NCI-H226 (cell line): ENCODE data around the gene FAM72A.
A peak's percentile ranks its signal among the peaks of the same experiment; 100 is the strongest.
"Not testable (repeated sequence)": the region's sequence is repeated elsewhere in the genome, so short reads cannot be mapped to it uniquely, and the experiment has no call there.

ENCODE experiments used
- DNase-seq: peaks from one replicate; pipeline ENCODE4 v3.0.0-alpha.2; 2015

The FAM72A gene

GRCh38 chr1:206202789-206203363 lies at the start of gene FAM72A:
Gene FAM72A, minus strand, starts transcription at chr1:206202839. Its CDS starts 814 bp downstream, at chr1:206202025.
- peak; percentile 99 for DNase-seq

- not testable (repeated sequence) for DNase-seq
Observed at GRCh38 chr1:206250953-206251681, 48.5 kb upstream of the FAM72A start.

GRCh38 chr1:206246129-206246886 lies 43.7 kb upstream of the FAM72A start:
- DNase-seq, result not testable (repeated sequence)

DNA sequence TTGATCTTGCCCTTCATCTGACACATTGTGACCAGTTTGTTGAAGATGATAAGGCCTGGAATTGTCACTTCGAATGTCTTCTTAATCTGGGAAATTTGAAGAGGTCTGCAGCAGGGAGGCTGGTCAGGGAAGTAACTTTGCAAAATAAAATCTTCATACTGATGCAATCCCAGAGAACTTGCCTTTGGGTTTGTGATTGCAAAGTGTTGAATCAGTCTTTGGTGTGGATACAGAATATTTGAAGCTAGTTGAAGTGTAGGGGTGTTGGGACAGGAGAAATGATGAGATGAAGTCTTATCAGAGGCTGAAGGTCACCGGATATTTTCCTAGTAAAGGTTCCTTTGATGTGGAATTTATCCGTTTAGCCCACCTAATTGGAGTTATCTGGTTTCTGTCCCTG lies 42.8 kb upstream of the FAM72A start:
- DNase-seq, result not testable (repeated sequence)

DNA sequence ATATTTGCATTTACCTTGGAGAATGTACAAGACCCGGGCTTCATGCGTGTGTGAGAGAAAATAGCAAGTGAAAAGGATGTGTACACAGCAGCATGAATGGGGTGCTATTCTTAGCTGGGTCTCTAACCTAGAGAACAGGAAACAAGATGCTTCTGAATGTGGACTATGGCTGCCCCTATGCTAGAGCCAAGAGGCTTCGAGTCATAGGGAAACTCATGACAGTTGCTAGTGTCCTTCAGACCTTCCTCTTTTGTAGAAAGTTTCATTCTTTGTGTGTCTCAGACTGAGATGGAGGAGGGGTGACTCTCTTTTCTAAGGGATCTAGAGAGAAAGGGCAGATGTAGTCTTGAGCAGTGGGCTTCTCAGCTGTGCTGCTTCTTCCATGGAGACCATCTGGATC lies 40.7 kb upstream of the FAM72A start:
- DNase-seq, result not testable (repeated sequence)

- DNase-seq, result peak; percentile 1
Observed at GRCh38 chr1:206240288-206240687, 37.6 kb upstream of the FAM72A start.

DNA sequence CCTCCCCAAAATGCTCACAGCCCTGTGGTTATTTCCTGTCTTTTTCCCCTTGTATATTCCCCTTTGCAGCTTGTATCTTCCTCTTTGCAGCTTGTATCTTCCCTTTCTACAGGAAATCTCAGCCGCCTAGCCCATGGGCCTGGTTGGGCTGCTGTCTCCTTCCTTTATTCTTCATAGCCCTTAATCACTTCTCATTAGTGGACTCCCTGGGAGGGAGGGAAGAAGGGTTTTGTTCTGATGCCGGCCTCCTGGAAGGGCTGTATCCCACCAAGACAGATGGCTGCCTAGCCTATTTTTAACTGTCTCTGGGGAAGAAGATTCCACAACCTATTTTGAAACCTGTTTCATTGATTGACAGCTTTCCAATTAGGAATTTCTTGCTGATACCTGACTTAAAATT lies 32.6 kb upstream of the FAM72A start:
- DNase-seq, result not testable (repeated sequence)

DNA sequence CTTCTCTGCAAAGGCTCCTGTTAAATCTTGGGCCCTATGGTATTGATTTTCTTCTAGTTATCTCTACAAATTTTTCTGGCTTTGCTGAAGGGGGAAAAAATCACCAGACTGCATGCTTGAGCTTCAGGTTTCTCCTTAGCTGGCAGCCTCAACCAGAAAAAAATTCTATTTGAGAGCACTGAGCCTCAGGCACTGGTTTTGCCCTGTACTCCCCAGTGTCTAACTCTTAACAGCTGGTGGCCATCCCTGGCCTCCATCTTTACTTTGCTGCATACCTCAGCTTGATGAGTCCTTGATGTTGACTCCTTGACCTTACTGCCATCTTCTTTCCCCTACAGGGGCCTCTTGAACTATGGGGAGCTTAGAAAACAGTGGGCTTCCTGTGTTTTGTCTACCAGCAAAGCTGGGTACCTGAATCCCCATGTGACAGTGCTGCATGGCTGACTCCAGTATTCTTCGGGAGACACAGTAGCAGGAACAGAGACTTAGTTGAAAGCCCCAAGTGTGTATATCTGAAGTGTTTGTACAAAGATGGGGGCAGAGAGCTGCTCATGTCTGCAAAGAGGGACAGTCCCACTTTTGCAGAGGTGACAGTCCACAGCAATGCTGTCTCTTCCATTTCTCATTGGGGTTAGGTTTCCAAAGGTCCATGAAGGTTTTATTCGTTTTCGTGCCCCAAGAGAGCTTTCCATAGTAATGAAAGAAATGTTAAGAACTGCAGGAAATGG lies 31.7 kb upstream of the FAM72A start:
- DNase-seq, result not testable (repeated sequence)

DNA sequence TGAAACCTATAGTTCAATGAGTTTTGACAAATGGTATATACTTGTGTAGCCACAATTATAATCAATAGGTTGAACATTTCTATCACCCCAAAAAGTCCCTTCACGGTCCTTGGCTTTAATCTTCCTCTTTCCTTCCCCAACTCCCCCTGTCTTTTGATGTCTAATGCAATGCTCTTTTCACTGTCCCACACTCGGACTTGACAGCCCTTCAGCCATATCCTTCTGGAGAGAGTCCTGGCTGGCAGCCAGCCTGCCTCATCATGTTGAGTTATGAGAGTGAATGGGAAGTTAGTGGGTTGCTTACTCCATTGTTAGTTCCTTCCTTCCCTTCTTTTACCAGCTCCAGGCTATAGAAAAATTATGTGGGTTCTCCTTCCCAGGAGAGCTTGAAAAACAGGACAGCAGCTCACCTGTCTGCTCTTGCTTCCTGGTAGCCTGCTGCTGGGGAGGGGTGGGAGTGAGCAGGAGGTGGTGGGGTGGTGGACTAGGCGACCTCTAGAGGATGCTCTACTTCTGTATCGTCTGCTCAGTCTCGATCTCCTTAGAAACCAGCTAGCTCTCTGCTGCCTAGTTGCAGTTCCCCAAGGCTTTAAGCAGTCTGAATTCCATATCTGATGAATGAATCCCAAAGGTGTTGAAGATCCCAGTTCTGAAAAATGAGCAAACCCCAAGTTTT lies 30.5 kb upstream of the FAM72A start:
- not testable (repeated sequence) for DNase-seq

DNA sequence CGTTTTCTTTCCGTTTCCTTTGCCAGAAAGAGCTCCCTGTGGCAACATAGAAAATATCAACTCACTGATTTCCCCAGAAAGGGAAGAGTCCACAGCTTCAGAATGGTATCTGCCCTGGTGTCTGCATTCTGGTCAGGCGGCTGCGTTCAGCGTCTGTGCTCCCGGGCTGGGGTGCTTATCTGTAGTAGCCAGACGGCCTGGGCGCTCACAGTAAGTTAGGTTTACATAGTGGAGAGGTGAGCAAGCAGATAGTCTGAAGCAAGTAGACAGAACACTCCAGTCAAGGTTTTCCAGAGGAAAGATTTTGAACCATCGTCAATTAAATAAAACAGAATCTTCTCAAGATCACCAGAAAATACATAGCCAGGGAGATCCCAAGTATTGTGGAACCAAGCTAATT lies 29.4 kb upstream of the FAM72A start:
- DNase-seq, result not testable (repeated sequence)

DNA sequence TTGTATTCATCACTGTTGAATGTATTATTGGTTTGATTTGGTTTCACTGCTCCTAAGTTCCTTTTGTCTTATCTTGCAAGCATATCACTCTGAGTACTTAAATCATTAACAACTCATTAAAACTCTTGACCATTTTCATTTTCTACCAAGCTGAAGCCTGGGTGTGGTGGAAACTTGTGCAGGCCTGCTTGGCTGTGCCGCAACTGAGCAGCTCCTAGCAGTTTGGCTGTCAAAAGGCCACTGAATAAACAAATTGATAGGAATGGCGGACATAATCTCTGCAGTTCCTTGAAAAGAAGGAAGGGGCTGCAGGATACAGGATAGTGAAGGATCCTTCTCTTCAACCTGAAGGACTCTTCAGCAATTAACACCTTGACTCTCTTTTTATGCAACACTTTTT lies 26.6 kb upstream of the FAM72A start:
- not testable (repeated sequence) for DNase-seq

DNA sequence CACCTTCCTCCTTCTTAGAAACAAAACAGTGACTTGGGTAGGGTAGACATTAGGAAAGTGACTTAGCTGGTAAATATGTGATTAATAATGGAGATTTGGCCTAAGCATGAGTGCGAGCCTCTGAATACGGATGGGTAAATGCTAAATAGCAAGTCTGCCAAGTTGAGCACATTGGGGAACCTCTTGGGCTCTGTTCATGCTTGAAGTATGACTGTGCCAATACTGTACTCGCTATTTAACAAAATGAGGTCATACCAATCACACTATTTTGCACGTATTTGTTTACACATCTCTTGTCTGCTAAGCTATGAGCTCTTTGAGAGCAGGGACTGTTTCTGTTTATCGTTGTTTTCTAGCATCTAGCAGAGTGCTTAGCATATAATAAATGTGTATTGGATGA lies 24.2 kb upstream of the FAM72A start:
- not testable (repeated sequence) for DNase-seq

DNA sequence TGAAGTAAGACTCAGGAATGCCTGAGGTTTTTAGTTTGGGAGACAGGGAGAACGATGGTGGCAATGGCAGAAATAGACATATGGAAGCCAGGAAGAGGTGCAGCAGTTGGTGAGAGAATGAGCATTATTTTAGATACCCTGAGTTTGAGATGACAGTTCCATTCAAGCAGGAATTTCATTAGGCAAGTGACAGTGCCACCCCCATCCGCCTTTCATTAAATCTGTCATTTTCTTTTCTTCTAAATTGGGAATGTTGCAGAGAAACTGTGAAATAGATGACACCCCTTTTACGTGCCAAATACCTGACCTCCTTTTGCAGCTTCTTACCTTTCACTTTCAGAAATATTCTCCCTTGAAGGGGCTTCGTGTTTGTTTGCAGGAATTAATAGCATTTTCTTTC lies 22.7 kb upstream of the FAM72A start:
- not testable (repeated sequence) for DNase-seq

GRCh38 chr1:206224190-206224776 lies 21.6 kb upstream of the FAM72A start:
- not testable (repeated sequence) for DNase-seq

- DNase-seq, result not testable (repeated sequence)
Observed at GRCh38 chr1:206221585-206221984, 18.9 kb upstream of the FAM72A start.

DNA sequence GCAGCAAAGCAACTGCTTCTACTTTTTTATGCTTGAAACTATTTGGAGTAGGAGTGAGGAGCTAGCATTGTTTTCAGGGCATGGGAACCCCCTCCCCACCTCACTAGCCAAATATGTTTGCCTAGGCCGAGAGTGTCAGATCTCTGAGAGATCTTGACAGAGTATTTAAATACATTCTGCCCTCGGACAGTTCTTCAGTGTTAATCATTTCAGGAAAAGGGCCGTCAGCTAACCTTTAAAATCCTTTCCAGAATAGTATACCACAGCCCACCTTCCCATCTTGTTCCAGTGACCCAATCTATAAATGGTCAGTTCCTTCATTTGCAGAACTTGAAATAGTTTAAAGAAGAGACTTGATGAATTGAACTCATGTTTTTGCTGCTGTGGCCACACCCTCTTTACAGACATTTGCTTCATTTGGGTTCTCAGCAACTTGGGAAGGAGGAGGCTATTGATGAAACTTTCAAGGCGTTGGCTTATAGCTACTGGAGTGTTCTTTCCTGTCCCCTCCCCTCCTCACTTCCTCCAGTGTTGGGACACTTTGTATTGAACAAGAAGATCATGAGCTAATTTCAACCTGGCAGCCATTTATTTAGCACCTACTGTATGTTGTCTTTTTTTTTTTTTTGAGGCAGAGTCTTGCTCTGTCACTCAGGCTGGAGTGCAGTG lies 17.8 kb upstream of the FAM72A start:
- DNase-seq, result peak; percentile 70

DNA sequence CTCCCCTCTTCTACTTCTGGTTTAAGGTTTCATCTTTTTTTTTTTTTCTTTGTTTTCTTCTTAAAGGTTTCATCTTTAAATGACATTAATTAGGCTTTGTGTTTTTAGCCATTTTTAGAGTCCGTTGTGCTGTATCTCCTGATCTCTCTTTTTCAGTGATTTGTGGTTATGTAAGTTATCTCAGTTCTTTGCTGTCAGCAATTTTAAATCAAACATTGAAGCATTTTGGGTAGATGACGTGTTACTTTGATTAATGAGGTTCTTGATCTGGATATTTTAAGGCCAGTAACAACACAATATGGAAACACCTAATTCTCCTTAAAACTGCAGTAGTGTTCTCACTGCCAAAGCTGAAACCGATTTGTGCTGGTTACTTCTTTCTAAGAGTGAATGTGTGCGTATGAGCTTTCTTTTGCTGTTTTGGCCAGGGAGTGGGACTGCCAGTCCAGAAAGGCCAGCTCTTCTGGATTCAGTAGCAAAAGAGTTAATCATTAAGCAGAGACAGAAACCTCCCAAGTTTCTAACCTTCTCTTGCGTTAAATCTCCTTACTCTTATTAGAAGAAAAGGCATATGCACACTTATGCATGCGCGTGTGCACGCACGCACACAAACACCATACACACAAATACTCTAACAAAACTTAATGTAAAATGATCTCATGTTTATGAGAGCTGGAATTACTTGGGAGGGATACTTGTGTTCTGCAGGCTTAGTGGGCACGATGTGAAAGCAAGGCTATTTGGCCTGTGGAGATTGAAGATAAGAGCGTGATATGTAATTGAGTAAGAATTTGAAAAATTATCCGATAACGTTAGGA lies 17.1 kb upstream of the FAM72A start:
- DNase-seq, result not testable (repeated sequence)

GRCh38 chr1:206218765-206219164 lies 16.1 kb upstream of the FAM72A start:
- DNase-seq, result not testable (repeated sequence)

DNA sequence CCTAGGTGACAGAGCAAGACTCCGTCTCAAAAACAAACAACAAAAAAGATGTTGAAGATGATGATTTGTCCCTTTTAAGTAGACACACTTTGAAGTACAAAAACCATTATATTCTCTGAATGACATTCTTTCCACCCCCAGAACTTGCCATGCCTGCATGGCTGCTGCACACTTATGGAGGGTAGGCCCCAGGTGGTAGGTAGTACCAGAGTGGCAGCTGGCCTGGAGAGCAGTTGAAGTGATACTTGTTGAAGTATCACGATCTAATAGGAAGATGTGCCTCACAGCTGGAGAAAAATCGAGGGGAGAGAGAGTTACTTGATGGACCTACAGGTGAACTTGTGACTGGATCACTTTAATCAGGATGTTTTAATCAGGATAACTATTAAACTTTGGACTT lies 15.6 kb upstream of the FAM72A start:
- not testable (repeated sequence) for DNase-seq

DNA sequence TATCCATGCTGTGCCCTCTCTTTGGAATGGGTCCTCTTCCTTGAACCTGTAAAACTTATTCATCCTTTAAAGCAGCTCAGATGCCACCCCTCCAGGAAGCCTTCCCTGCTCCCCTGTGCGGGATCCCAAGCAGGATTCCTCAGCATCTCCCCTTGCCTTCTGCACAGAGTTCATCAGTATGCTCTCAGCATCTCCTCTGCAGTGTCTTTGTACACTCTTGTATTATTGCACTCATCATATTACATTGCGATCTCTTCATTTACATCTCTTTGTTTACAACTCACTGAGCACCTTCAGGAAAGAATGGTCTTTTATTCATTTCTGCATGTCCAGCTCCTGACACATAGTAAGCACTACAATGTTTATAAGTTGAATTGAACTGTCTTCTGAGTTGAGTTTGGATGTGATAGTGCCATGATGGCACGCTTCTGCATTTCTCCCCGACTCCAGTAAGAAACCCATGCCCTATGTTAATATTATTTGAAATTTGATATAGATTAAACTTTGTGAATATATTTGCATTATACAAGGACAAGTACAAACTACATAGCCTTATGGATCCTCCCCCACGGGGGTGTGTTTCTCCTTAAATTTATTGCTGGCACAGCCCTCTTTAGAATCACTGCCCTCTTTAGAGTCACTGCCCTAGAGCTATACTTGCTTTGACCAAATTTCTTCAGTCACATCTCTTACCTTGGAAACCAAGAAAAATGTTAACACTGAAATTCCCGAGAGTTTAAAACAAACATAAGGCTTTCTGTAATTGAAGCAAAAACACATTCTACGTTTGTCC lies 13.2 kb upstream of the FAM72A start:
- DNase-seq, result not testable (repeated sequence)
